Measurements from ENCODE around the gene CST9L. TPM values are rescaled to one million over a fixed set of nuclear protein-coding genes. Genes with fewer than 3 reads are reported as not detected.
"Not testable (repeated sequence)": the region's sequence is repeated elsewhere in the genome, so short reads cannot be mapped to it uniquely, and the experiment has no call there.

CST9L gene
- total and polyA plus RNA-seq, 2 donors from 2014 or later: not detected

- Histone ChIP-seq H3K4me1 (ENCODE audit: control insufficient read depth in 2 of 3, insufficient read depth in 2 of 3, low read depth in 1 of 3, low read length in 3 of 3) (no peaks in the 10 kb centered on the region), H3K36me3 (ENCODE audit: control insufficient read depth in 2 of 3, insufficient read depth in 3 of 3, low read length in 3 of 3) (no peaks in the 10 kb centered on the region), H3K9ac (ENCODE audit: low read length in 3 of 3) (no peak overlapping the region), H3K27me3 (ENCODE audit: control insufficient read depth, insufficient read depth, low read length) (no peaks in the 10 kb centered on the region), H3K9me3 (ENCODE audit: control insufficient read depth in 2 of 3, insufficient read depth in 1 of 3, low read length in 3 of 3) (no peaks in the 10 kb centered on the region), H3K4me3 (ENCODE audit: low read length in 3 of 3) (no peak overlapping the region), H3K27ac (ENCODE audit: low read depth in 2 of 2, low read length in 2 of 2) (no peak overlapping the region)
- intact Hi-C loops (cut with DNase I): no loop called here
- no peak for DNase-seq
- no peak for FAIRE-seq
- TF ChIP-seq CTCF (IDR thresholded peaks at IDR 0.05; ENCODE audit: borderline replicate concordance, extremely low read depth, insufficient read depth): no peak
Measured at GRCh38 chr20:23583526-23583925, 15.2 kb upstream of the CST9L start.

GRCh38 chr20:23582293-23582692 is 14.0 kb upstream of the CST9L start:
- no peak overlapping the region for H3K9ac ChIP-seq (ENCODE audit: low read length in 3 of 3)
- no peaks in the 10 kb centered on the region for H3K9me3 ChIP-seq (ENCODE audit: control insufficient read depth in 2 of 3, insufficient read depth in 1 of 3, low read length in 3 of 3)
- H3K4me3 ChIP-seq (ENCODE audit: low read length in 3 of 3): no peak overlapping the region
- no peak for TF ChIP-seq CTCF (IDR thresholded peaks at IDR 0.05; ENCODE audit: borderline replicate concordance, extremely low read depth, insufficient read depth)
- H3K4me1 ChIP-seq (ENCODE audit: control insufficient read depth in 2 of 3, insufficient read depth in 2 of 3, low read depth in 1 of 3, low read length in 3 of 3): no peaks in the 10 kb centered on the region
- DNase-seq (no peak), FAIRE-seq (no peak)
- intact Hi-C loops (cut with DNase I): no loop called here
- H3K36me3 ChIP-seq (ENCODE audit: control insufficient read depth in 2 of 3, insufficient read depth in 3 of 3, low read length in 3 of 3): no peaks in the 10 kb centered on the region
- H3K27me3 ChIP-seq (ENCODE audit: control insufficient read depth, insufficient read depth, low read length): no peaks in the 10 kb centered on the region
- no peak overlapping the region for H3K27ac ChIP-seq (ENCODE audit: low read depth in 2 of 2, low read length in 2 of 2)

- H3K9me3 ChIP-seq (ENCODE audit: control insufficient read depth in 2 of 3, insufficient read depth in 1 of 3, low read length in 3 of 3); FAIRE-seq; H3K27ac ChIP-seq (ENCODE audit: low read depth in 2 of 2, low read length in 2 of 2); H3K27me3 ChIP-seq (ENCODE audit: control insufficient read depth, insufficient read depth, low read length); H3K36me3 ChIP-seq (ENCODE audit: control insufficient read depth in 2 of 3, insufficient read depth in 3 of 3, low read length in 3 of 3); H3K4me3 ChIP-seq (ENCODE audit: low read length in 3 of 3); H3K4me1 ChIP-seq (ENCODE audit: control insufficient read depth in 2 of 3, insufficient read depth in 2 of 3, low read depth in 1 of 3, low read length in 3 of 3); intact Hi-C loops (cut with DNase I); H3K9ac ChIP-seq (ENCODE audit: low read length in 3 of 3): not testable (repeated sequence)
- DNase-seq: peak in 1 of 5 donors; percentile 45
Measured at GRCh38 chr20:23581833-23582232, 13.5 kb upstream of the CST9L start.

- no peaks in the 10 kb centered on the region for H3K4me1 ChIP-seq (ENCODE audit: control insufficient read depth in 2 of 3, insufficient read depth in 2 of 3, low read depth in 1 of 3, low read length in 3 of 3)
- no peak for TF ChIP-seq CTCF (IDR thresholded peaks at IDR 0.05; ENCODE audit: borderline replicate concordance, extremely low read depth, insufficient read depth)
Measured at GRCh38 chr20:23574977-23575376, 6.7 kb upstream of the CST9L start.

More at GRCh38 chr20:23574977-23575376, 6.7 kb upstream of the CST9L start:
- Histone ChIP-seq H3K27me3 (ENCODE audit: control insufficient read depth, insufficient read depth, low read length) (no peaks in the 10 kb centered on the region), H3K36me3 (ENCODE audit: control insufficient read depth in 2 of 3, insufficient read depth in 3 of 3, low read length in 3 of 3) (no peaks in the 10 kb centered on the region), H3K27ac (ENCODE audit: low read depth in 2 of 2, low read length in 2 of 2) (no peak overlapping the region), H3K9ac (ENCODE audit: low read length in 3 of 3) (no peak overlapping the region), H3K4me3 (ENCODE audit: low read length in 3 of 3) (no peak overlapping the region), H3K9me3 (ENCODE audit: control insufficient read depth in 2 of 3, insufficient read depth in 1 of 3, low read length in 3 of 3) (no peaks in the 10 kb centered on the region)
- FAIRE-seq (no peak), DNase-seq (no peak)
- intact Hi-C loops (cut with DNase I): no loop called here
